Activated CD4-positive, alpha-beta memory T cell treated with anti-CD3 and anti-CD28 coated beads, Interleukin-2, amount 10 ng/mL, durations not matched to agents 7 days and 5 days (primary cell): ENCODE measurements around the gene ADCY1. TPM values are rescaled to one million over a fixed set of nuclear protein-coding genes. Genes with fewer than 3 reads are reported as not detected.

Experiments used
- CTCF ChIA-PET: fragments of 350-600 bp; sonication (Branson Sonifier 250); formaldehyde crosslinking; loops from one replicate; lab custom pipeline; 2021; ENCODE audit warnings: antibody characterized with exemption, inconsistent platforms; lab: Charles Lee
- POLR2A ChIA-PET: fragments of 350-600 bp; sonication (Branson Sonifier 250); formaldehyde crosslinking; loops from one replicate; lab custom pipeline; 2021; ENCODE audit warnings: antibody characterized with exemption; lab: Charles Lee
- DNase-seq: peaks from one replicate; pipeline ENCODE4 v3.0.0-alpha.2; 2020
- H3K27ac Mint-ChIP-seq: one replicate; pipeline ENCODE4 v1.8.0; 2021; ENCODE audit warnings: mild to moderate bottlenecking, mixed read lengths
- H3K27me3 Mint-ChIP-seq: one replicate; pipeline ENCODE4 v1.8.0; 2021; ENCODE audit warnings: mixed read lengths
- H3K36me3 Mint-ChIP-seq: one replicate; pipeline ENCODE4 v1.8.0; 2021; ENCODE audit warnings: low read depth, mixed read lengths
- H3K4me1 Mint-ChIP-seq: one replicate; pipeline ENCODE4 v1.8.0; 2021; ENCODE audit warnings: mixed read lengths
- H3K4me3 Mint-ChIP-seq: one replicate; pipeline ENCODE4 v1.8.0; 2021; ENCODE audit warnings: mild to moderate bottlenecking, mixed read lengths
- H3K9me3 Mint-ChIP-seq: one replicate; pipeline ENCODE4 v1.8.0; 2021; ENCODE audit warnings: mixed read lengths
- total RNA-seq, 2 experiments: library from RNA; stranded (reverse); gene quantifications; one replicate each; pipeline ENCODE4 v1.2.3, GENCODE V29; 2021

Gene ADCY1
- total RNA-seq, 2 experiments from 2014 or later, result 3.9 to 4.3 TPM

DNA sequence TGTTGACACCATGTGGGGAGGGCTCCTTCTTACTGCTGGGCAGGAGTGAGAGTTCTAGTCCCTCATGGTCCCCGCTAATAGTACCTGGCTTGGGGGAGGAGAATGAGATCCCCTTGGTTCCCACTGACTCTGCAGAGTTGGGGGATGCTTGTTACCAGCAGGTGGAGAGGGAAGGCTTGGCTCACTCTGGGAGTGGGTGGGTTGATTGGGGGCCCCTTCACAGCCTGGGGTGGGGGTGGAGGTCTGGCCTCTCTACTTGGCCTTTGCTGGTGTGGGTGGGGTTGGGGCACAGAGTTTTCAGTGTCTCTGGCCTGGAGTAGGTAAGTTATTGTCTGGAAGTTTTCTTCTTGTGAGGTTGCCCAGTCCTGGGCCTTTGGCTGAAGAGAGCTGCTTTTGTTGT, 31.9 kb downstream of the ADCY1 start:
- H3K36me3 Mint-ChIP-seq, result no peaks in the 10 kb centered on the region
- H3K27ac Mint-ChIP-seq, result no peak overlapping the region
- ChIA-PET CTCF (no interaction called here), POLR2A (no interaction called here)
- no peaks in the 10 kb centered on the region for H3K27me3 Mint-ChIP-seq
- peaks cover 7% of the 10 kb centered on the region for H3K9me3 Mint-ChIP-seq
- no peak overlapping the region for H3K4me3 Mint-ChIP-seq
- peak; percentile 5 for DNase-seq
- no peaks in the 10 kb centered on the region for H3K4me1 Mint-ChIP-seq

DNA sequence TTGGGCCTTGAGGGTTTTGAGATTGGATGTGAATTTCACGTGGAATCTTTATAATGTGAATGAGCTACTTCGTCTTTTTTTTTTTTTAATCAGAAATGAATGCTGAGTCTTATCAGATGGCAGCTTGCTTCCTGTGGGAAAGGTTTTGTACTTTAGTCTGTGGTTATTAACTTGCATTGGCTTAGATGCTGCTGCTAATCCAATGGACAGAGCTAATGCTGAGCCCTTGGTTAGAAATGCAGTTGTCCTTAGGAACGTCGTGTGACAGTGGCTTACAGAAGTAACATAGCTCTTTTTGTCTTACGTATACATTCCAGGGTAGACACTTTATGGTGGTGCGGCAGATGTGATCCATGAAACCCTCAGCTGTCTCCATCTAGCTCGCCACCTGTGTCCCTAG, 32.8 kb downstream of the ADCY1 start:
- Mint-ChIP-seq H3K27me3 (no peaks in the 10 kb centered on the region), H3K9me3 (peaks cover 7% of the 10 kb centered on the region), H3K4me3 (no peak overlapping the region), H3K4me1 (no peaks in the 10 kb centered on the region), H3K36me3 (no peaks in the 10 kb centered on the region), H3K27ac (no peak overlapping the region)
- ChIA-PET POLR2A (no interaction called here), CTCF (no interaction called here)
- no peak for DNase-seq

GRCh38 chr7:45609180-45609579, 35.0 kb downstream of the ADCY1 start:
- peaks cover 7% of the 10 kb centered on the region for H3K9me3 Mint-ChIP-seq
- no peak overlapping the region for H3K4me3 Mint-ChIP-seq
- no peaks in the 10 kb centered on the region for H3K4me1 Mint-ChIP-seq
- H3K36me3 Mint-ChIP-seq, result no peaks in the 10 kb centered on the region
- DNase-seq, result no peak
- no peak overlapping the region for H3K27ac Mint-ChIP-seq
- POLR2A ChIA-PET, result no interaction called here
- CTCF ChIA-PET, result no interaction called here
- H3K27me3 Mint-ChIP-seq, result no peaks in the 10 kb centered on the region

DNA sequence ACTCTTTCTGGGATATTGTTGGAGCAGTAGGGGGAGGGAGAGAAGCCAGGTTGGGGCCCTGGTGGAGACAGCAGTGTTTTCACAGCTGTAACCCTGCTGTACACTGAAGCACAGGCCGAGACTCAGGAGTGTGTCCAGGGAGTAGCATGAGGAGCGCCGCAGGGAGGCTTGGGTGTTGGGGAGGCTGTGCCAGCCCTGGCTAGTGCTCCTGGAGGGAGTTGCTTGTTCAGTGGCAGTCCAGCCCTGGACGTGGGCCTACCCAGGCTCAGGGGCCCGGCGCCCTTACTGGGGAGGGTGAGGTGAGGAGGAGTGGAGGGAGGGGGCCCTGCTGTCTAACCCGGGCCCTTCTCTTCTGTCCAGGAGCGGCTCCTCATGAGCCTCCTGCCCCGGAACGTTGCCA, 35.9 kb downstream of the ADCY1 start:
- Mint-ChIP-seq H3K9me3 (peaks cover 7% of the 10 kb centered on the region), H3K27ac (no peak overlapping the region), H3K4me3 (no peak overlapping the region), H3K27me3 (no peaks in the 10 kb centered on the region), H3K36me3 (no peaks in the 10 kb centered on the region), H3K4me1 (no peaks in the 10 kb centered on the region)
- CTCF ChIA-PET, result no interaction called here
- POLR2A ChIA-PET, result no interaction called here
- no peak for DNase-seq

- Mint-ChIP-seq H3K36me3 (no peaks in the 10 kb centered on the region), H3K9me3 (peaks cover 11% of the 10 kb centered on the region), H3K27me3 (no peaks in the 10 kb centered on the region), H3K27ac (no peak overlapping the region), H3K4me3 (no peak overlapping the region), H3K4me1 (no peaks in the 10 kb centered on the region)
- POLR2A ChIA-PET, result no interaction called here
- DNase-seq, result no peak
- CTCF ChIA-PET, result no interaction called here
Measured at GRCh38 chr7:45610660-45611299, 36.6 kb downstream of the ADCY1 start.

- Mint-ChIP-seq H3K27ac (no peak overlapping the region), H3K4me1 (no peaks in the 10 kb centered on the region), H3K27me3 (no peaks in the 10 kb centered on the region), H3K36me3 (no peaks in the 10 kb centered on the region), H3K4me3 (no peak overlapping the region), H3K9me3 (peaks cover 15% of the 10 kb centered on the region)
- no peak for DNase-seq
- POLR2A ChIA-PET, result no interaction called here
- CTCF ChIA-PET, result no interaction called here
Measured at GRCh38 chr7:45617166-45617565, 43.0 kb downstream of the ADCY1 start.

DNA sequence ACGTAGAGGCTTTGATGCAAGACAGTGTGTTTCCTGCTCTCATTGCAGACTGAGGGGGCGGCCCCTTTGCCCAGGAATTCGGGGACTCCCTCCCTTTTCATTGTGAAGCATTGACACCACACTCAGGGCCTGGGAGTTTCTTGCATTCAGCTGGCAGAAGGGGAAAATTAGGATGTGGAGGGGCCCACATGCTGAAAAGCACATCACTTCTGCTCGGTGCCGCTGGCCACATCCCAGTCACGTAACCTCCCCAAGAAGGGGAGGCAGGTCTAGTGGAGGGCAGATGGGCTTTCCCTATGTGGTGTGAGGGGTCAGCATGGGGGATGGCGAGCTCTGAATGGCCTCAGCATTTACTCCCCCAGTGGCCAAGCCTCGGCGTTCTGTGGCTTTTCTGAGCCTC, 47.9 kb downstream of the ADCY1 start:
- Mint-ChIP-seq H3K36me3 (no peaks in the 10 kb centered on the region), H3K27me3 (no peaks in the 10 kb centered on the region), H3K4me3 (no peak overlapping the region), H3K9me3 (peaks cover 2% of the 10 kb centered on the region), H3K27ac (no peak overlapping the region), H3K4me1 (no peaks in the 10 kb centered on the region)
- DNase-seq, result no peak
- POLR2A ChIA-PET, result no interaction called here
- CTCF ChIA-PET, result no interaction called here

- Mint-ChIP-seq H3K27me3 (no peaks in the 10 kb centered on the region), H3K9me3 (peaks cover 2% of the 10 kb centered on the region), H3K4me3 (no peak overlapping the region), H3K27ac (no peak overlapping the region), H3K36me3 (no peaks in the 10 kb centered on the region), H3K4me1 (no peaks in the 10 kb centered on the region)
- POLR2A ChIA-PET, result no interaction called here
- DNase-seq, result no peak
- CTCF ChIA-PET, result no interaction called here
Measured at GRCh38 chr7:45623157-45623556, 49.0 kb downstream of the ADCY1 start.

GRCh38 chr7:45623740-45624391, 49.7 kb downstream of the ADCY1 start:
- CTCF ChIA-PET, result no interaction called here
- Mint-ChIP-seq H3K27ac (no peak overlapping the region), H3K27me3 (no peaks in the 10 kb centered on the region), H3K36me3 (no peaks in the 10 kb centered on the region), H3K4me3 (no peak overlapping the region), H3K9me3 (peaks cover 2% of the 10 kb centered on the region), H3K4me1 (no peaks in the 10 kb centered on the region)
- no peak for DNase-seq
- POLR2A ChIA-PET, result no interaction called here

- no peaks in the 10 kb centered on the region for H3K4me1 Mint-ChIP-seq
- no peak overlapping the region for H3K27ac Mint-ChIP-seq
- no peak overlapping the region for H3K4me3 Mint-ChIP-seq
- ChIA-PET CTCF (no interaction called here), POLR2A (no interaction called here)
- DNase-seq, result no peak
- peaks cover 2% of the 10 kb centered on the region for H3K9me3 Mint-ChIP-seq
- no peaks in the 10 kb centered on the region for H3K36me3 Mint-ChIP-seq
- H3K27me3 Mint-ChIP-seq, result no peaks in the 10 kb centered on the region
Measured at GRCh38 chr7:45624392-45624760, 50.2 kb downstream of the ADCY1 start.

GRCh38 chr7:45625067-45625466, 50.9 kb downstream of the ADCY1 start:
- no peak for DNase-seq
- peaks cover 2% of the 10 kb centered on the region for H3K9me3 Mint-ChIP-seq
- H3K4me1 Mint-ChIP-seq, result no peaks in the 10 kb centered on the region
- H3K27ac Mint-ChIP-seq, result no peak overlapping the region
- H3K4me3 Mint-ChIP-seq, result no peak overlapping the region
- POLR2A ChIA-PET, result no interaction called here
- H3K36me3 Mint-ChIP-seq, result no peaks in the 10 kb centered on the region
- CTCF ChIA-PET, result no interaction called here
- H3K27me3 Mint-ChIP-seq, result no peaks in the 10 kb centered on the region

GRCh38 chr7:45625714-45626440, 51.7 kb downstream of the ADCY1 start:
- no peaks in the 10 kb centered on the region for H3K36me3 Mint-ChIP-seq
- no peak overlapping the region for H3K27ac Mint-ChIP-seq
- POLR2A ChIA-PET, result no interaction called here

GRCh38 chr7:45626441-45627430, 52.6 kb downstream of the ADCY1 start:
- Mint-ChIP-seq H3K4me3 (no peak overlapping the region), H3K4me1 (no peaks in the 10 kb centered on the region), H3K36me3 (no peaks in the 10 kb centered on the region), H3K27me3 (peaks cover under 1% of the 10 kb centered on the region), H3K27ac (no peak overlapping the region), H3K9me3 (no peaks in the 10 kb centered on the region)
- ChIA-PET POLR2A (no interaction called here), CTCF (no interaction called here)
- no peak for DNase-seq

More at GRCh38 chr7:45625714-45626440, 51.7 kb downstream of the ADCY1 start:
- H3K9me3 Mint-ChIP-seq, result no peaks in the 10 kb centered on the region
- no peak overlapping the region for H3K4me3 Mint-ChIP-seq
- DNase-seq, result no peak
- CTCF ChIA-PET, result no interaction called here
- H3K27me3 Mint-ChIP-seq, result no peaks in the 10 kb centered on the region
- no peaks in the 10 kb centered on the region for H3K4me1 Mint-ChIP-seq
